Fibroblast of lung (primary cell): Measurements from ENCODE around the gene MGAT5. TPM values are rescaled to one million over a fixed set of nuclear protein-coding genes. Genes with fewer than 3 reads are reported as not detected.

ENCODE experiments used
- DNase-seq, 2 donors: peaks; one replicate each; pipeline versions ENCODE4 v3.0.0 to v3.0.0-alpha.2; 2010; ENCODE audit warnings: low read depth in 2 of 2
- H2AFZ ChIP-seq: 2 replicates; pipeline ENCODE4 v1.5.1; 2012; ENCODE audit warnings: low read length, control low read depth, inconsistent platforms
- H3K27ac ChIP-seq: 2 replicates; pipeline ENCODE4 v1.5.1; 2011; ENCODE audit warnings: low read length, control low read depth; ENCODE audit not compliant: insufficient read depth
- H3K27me3 ChIP-seq: 2 replicates; pipeline ENCODE4 v1.5.1; 2011; ENCODE audit warnings: mild to moderate bottlenecking, low read length; ENCODE audit not compliant: control insufficient read depth, insufficient read depth
- H3K36me3 ChIP-seq: 2 replicates; pipeline ENCODE4 v1.5.1; 2011; ENCODE audit warnings: low read length; ENCODE audit not compliant: control insufficient read depth, insufficient read depth
- H3K4me1 ChIP-seq: 2 replicates; pipeline ENCODE4 v1.5.1; 2011; ENCODE audit warnings: low read length; ENCODE audit not compliant: control insufficient read depth, insufficient read depth; ENCODE audit errors: extremely low read depth
- H3K4me2 ChIP-seq: 2 replicates; pipeline ENCODE4 v1.5.1; 2011; ENCODE audit warnings: low read length, control low read depth; ENCODE audit not compliant: insufficient read depth; ENCODE audit errors: extremely low read depth
- H3K4me3 ChIP-seq, 4 experiments: fragments of 200-600 bp in 1 of 4; sonication (generic) in 1 of 4; replicated peaks in 1 of 4; 2 replicates each; pipeline ENCODE4 v1.5.1; 2011 to 2016; ENCODE audit warnings: low read length in 4 of 4, low read depth in 3 of 4, mild to moderate bottlenecking in 3 of 4, control low read depth in 2 of 4, inconsistent platforms in 1 of 4, mixed read lengths in 1 of 4; ENCODE audit not compliant: insufficient read depth in 1 of 4; ENCODE audit errors: control extremely low read depth in 1 of 4
- H3K79me2 ChIP-seq: 2 replicates; pipeline ENCODE4 v1.5.1; 2012; ENCODE audit warnings: mild to moderate bottlenecking, low read length, inconsistent platforms; ENCODE audit not compliant: control insufficient read depth, insufficient read depth
- H3K9ac ChIP-seq: 2 replicates; pipeline ENCODE4 v1.5.1; 2011; ENCODE audit warnings: mild to moderate bottlenecking, low read length, control low read depth; ENCODE audit not compliant: insufficient read depth
- H3K9me3 ChIP-seq: 2 replicates; pipeline ENCODE4 v1.5.1; 2012; ENCODE audit warnings: low read depth, low read length; ENCODE audit not compliant: control insufficient read depth, insufficient read depth
- H4K20me1 ChIP-seq: 2 replicates; pipeline ENCODE4 v1.5.1; 2011; ENCODE audit warnings: low read length; ENCODE audit not compliant: control insufficient read depth, insufficient read depth; ENCODE audit errors: extremely low read depth
- EZH2 ChIP-seq: IDR thresholded peaks from 2 replicates; pipeline ENCODE4 v1.5.1; 2012; ENCODE audit warnings: low read length, control low read depth, mild to moderate bottlenecking; ENCODE audit errors: missing control alignments
- polyA plus RNA-seq, 2 donors: library from polyadenylated mRNA; depleted of rRNA in 1 of 2; stranded (reverse) in 1 of 2; unstranded in 1 of 2; fragments of >200 nt; gene quantifications; 2 replicates each; pipeline ENCODE4 v1.2.1, GENCODE V29; 2011 to 2012; ENCODE audit warnings: missing spikeins in 1 of 2
- total RNA-seq: library from RNA; depleted of rRNA; stranded (reverse); fragments of >200 nt; gene quantifications from 2 replicates; pipeline ENCODE4 v1.2.1, GENCODE V29; 2014
- TF ChIP-seq, protein P1 (sequence below), 2 donors: IDR thresholded peaks in 1 of 2; conservative IDR thresholded peaks in 1 of 2; 1 replicate in 1 of 2; 2 replicates in 1 of 2; pipeline ENCODE4 v1.5.1; 2011 to 2012; ENCODE audit warnings: low read length in 2 of 2, control low read depth in 1 of 2, inconsistent platforms in 1 of 2, low read depth in 1 of 2, mild to moderate bottlenecking in 1 of 2

MGAT5 gene
- total and polyA plus RNA-seq, 2 donors (not counting 1 experiment from before 2014, with no cell fraction given): 270 to 301 TPM

DNA sequence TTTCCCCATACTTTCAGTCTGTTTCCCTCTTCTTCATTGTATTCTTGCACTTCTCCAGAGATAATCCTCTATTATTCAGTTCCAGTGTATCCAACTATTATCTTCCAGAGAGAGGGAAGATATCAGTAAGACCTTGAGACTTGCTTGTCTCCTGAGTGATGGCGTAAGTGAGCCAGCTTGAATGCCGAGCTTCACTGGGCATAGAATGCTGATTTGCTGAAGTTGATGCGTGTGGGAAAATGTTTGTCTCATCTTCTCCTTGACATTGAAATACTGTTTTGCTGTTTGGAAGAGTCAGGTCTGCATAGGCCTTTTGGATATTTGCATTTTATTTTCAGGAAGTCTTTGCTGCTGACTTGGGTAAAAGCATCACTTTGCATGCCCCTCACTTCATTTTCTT is 41.1 kb upstream of the MGAT5 start:
- H4K20me1 ChIP-seq: no peaks in the 10 kb centered on the region
- no peak for DNase-seq
- no peak overlapping the region for H2AFZ ChIP-seq
- H3K36me3 ChIP-seq: no peaks in the 10 kb centered on the region
- no peaks in the 10 kb centered on the region for H3K4me1 ChIP-seq
- peaks cover 14% of the 10 kb centered on the region for H3K79me2 ChIP-seq
- no peak overlapping the region for H3K27ac ChIP-seq
- no peak overlapping the region for H3K4me3 ChIP-seq
- no peak overlapping the region for H3K9ac ChIP-seq
- no peaks in the 10 kb centered on the region for H3K27me3 ChIP-seq
- H3K4me2 ChIP-seq: no peak overlapping the region
- no peak for TF ChIP-seq EZH2
- TF ChIP-seq, protein P1, sequence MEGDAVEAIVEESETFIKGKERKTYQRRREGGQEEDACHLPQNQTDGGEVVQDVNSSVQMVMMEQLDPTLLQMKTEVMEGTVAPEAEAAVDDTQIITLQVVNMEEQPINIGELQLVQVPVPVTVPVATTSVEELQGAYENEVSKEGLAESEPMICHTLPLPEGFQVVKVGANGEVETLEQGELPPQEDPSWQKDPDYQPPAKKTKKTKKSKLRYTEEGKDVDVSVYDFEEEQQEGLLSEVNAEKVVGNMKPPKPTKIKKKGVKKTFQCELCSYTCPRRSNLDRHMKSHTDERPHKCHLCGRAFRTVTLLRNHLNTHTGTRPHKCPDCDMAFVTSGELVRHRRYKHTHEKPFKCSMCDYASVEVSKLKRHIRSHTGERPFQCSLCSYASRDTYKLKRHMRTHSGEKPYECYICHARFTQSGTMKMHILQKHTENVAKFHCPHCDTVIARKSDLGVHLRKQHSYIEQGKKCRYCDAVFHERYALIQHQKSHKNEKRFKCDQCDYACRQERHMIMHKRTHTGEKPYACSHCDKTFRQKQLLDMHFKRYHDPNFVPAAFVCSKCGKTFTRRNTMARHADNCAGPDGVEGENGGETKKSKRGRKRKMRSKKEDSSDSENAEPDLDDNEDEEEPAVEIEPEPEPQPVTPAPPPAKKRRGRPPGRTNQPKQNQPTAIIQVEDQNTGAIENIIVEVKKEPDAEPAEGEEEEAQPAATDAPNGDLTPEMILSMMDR (conservative IDR thresholded peaks at IDR 0.05 in 1 of 2, IDR thresholded peaks at IDR 0.05 in 1 of 2; ENCODE audit: low read depth in 1 of 2, low read length in 2 of 2): no peak
- H3K9me3 ChIP-seq: no peaks in the 10 kb centered on the region

GRCh38 chr2:134216152-134216829 is 37.6 kb upstream of the MGAT5 start:
- no peak for TF ChIP-seq EZH2
- TF ChIP-seq, protein P1 (conservative IDR thresholded peaks at IDR 0.05 in 1 of 2, IDR thresholded peaks at IDR 0.05 in 1 of 2; ENCODE audit: low read depth in 1 of 2, low read length in 2 of 2): no peak
- H2AFZ ChIP-seq: no peak overlapping the region
- H3K79me2 ChIP-seq: peaks cover 30% of the 10 kb centered on the region
- no peaks in the 10 kb centered on the region for H3K27me3 ChIP-seq
- H3K4me2 ChIP-seq: no peak overlapping the region
- no peak overlapping the region for H3K9ac ChIP-seq
- H3K4me1 ChIP-seq: no peaks in the 10 kb centered on the region
- H4K20me1 ChIP-seq: peaks cover 3% of the 10 kb centered on the region
- H3K9me3 ChIP-seq: no peaks in the 10 kb centered on the region
- DNase-seq: no peak
- no peak overlapping the region for H3K4me3 ChIP-seq
- no peaks in the 10 kb centered on the region for H3K36me3 ChIP-seq
- H3K27ac ChIP-seq: no peak overlapping the region

DNA sequence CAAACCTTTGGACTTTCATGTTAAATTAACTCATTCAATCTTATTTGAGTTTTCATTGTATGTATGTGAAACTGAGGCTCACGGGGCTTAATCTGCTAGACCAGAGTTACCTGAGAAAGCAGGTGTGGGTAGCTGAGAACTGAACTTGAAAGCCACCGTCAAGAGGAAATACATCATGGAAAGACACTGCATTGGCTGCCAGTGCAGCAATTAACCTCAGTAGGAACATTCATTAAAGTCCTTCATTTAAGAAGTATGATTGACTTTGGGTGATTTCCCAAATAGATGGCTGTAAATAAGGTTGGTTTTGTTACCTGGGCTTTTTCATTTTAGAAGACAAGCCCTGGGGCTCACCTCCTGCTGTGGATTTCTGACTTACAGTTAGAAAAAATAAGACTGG is 36.5 kb upstream of the MGAT5 start:
- no peak for TF ChIP-seq EZH2
- TF ChIP-seq, protein P1 (conservative IDR thresholded peaks at IDR 0.05 in 1 of 2, IDR thresholded peaks at IDR 0.05 in 1 of 2; ENCODE audit: low read depth in 1 of 2, low read length in 2 of 2): no peak
- H3K9me3 ChIP-seq: no peaks in the 10 kb centered on the region
- peaks cover 3% of the 10 kb centered on the region for H4K20me1 ChIP-seq
- peaks cover 31% of the 10 kb centered on the region for H3K79me2 ChIP-seq
- no peak overlapping the region for H3K27ac ChIP-seq
- H3K27me3 ChIP-seq: no peaks in the 10 kb centered on the region
- no peaks in the 10 kb centered on the region for H3K4me1 ChIP-seq
- H3K36me3 ChIP-seq: no peaks in the 10 kb centered on the region
- no peak overlapping the region for H3K9ac ChIP-seq
- H3K4me2 ChIP-seq: no peak overlapping the region
- no peak overlapping the region for H3K4me3 ChIP-seq
- H2AFZ ChIP-seq: no peak overlapping the region
- DNase-seq: no peak
